Measurements from ENCODE around the gene GPC5.

The GPC5 gene

GRCh38 chr13:91930687-91931086 is 532.3 kb downstream of the GPC5 start:
- H3K4me2 ChIP-seq (ENCODE audit: low read length): no peak overlapping the region
- no peaks in the 10 kb centered on the region for H3F3A ChIP-seq (ENCODE audit: insufficient read depth, low read length)
- no peak overlapping the region for H3K4me3 ChIP-seq (ENCODE audit: low read depth, low read length, poor library complexity, severe bottlenecking)
- H3K27ac ChIP-seq (ENCODE audit: low read depth, low read length, poor library complexity, severe bottlenecking): no peak overlapping the region
- H3K79me2 ChIP-seq (ENCODE audit: insufficient read depth, low read length): no peaks in the 10 kb centered on the region
- H3K9me2 ChIP-seq (ENCODE audit: low read depth, low read length): no peaks in the 10 kb centered on the region
- TF ChIP-seq EZH2 (IDR thresholded peaks at IDR 0.05; ENCODE audit: borderline replicate concordance, low read length) (no peak), CTCF (IDR thresholded peaks at IDR 0.05; ENCODE audit: low read length) (no peak)
- 0 out of 2 replicates have a peak, but pooled peaks cover 2% of the 10 kb centered on the region for H4K20me1 ChIP-seq (ENCODE audit: insufficient read depth, low read length)
- H2AFZ ChIP-seq (ENCODE audit: low read length): no peak overlapping the region
- H3K36me3 ChIP-seq (ENCODE audit: insufficient read depth, low read length): no peaks in the 10 kb centered on the region
- H3K27me3 ChIP-seq (ENCODE audit: insufficient read depth, low read length): no peaks in the 10 kb centered on the region
- no peaks in the 10 kb centered on the region for H3K9me3 ChIP-seq (ENCODE audit: low read length)
- H3K4me1 ChIP-seq (ENCODE audit: insufficient read depth, low read length, severe bottlenecking): no peaks in the 10 kb centered on the region
- H3K9ac ChIP-seq (ENCODE audit: low read length): no peak overlapping the region

DNA sequence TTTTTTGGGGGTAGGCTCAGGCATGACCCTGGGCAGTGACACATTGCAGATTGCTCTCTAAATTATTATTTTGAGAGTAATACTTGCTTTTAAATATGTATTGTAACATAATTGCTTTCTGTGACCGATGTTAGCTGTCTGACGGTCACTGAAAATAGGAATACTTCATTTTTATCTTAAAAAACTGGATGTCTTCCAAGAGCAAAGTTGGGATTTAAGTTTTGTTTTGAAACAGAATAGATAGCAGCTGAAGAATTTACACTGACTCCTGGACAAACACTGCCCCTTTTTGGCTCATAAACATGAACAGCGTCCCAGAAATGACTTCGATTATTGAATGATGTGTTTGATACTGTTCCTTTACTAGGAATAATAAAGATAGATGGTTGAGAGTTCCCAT is 535.9 kb downstream of the GPC5 start:
- no peaks in the 10 kb centered on the region for H3F3A ChIP-seq (ENCODE audit: insufficient read depth, low read length)
- H3K27ac ChIP-seq (ENCODE audit: low read depth, low read length, poor library complexity, severe bottlenecking): no peak overlapping the region
- no peak overlapping the region for H3K4me3 ChIP-seq (ENCODE audit: low read depth, low read length, poor library complexity, severe bottlenecking)
- TF ChIP-seq CTCF (IDR thresholded peaks at IDR 0.05; ENCODE audit: low read length) (no peak), EZH2 (IDR thresholded peaks at IDR 0.05; ENCODE audit: borderline replicate concordance, low read length) (no peak)
- no peaks in the 10 kb centered on the region for H3K79me2 ChIP-seq (ENCODE audit: insufficient read depth, low read length)
- H3K9ac ChIP-seq (ENCODE audit: low read length): no peak overlapping the region
- H3K9me2 ChIP-seq (ENCODE audit: low read depth, low read length): no peaks in the 10 kb centered on the region
- no peaks in the 10 kb centered on the region for H3K36me3 ChIP-seq (ENCODE audit: insufficient read depth, low read length)
- H3K9me3 ChIP-seq (ENCODE audit: low read length): no peaks in the 10 kb centered on the region
- no peak overlapping the region for H2AFZ ChIP-seq (ENCODE audit: low read length)
- H3K4me2 ChIP-seq (ENCODE audit: low read length): no peak overlapping the region
- H3K27me3 ChIP-seq (ENCODE audit: insufficient read depth, low read length): no peaks in the 10 kb centered on the region
- H3K4me1 ChIP-seq (ENCODE audit: insufficient read depth, low read length, severe bottlenecking): no peaks in the 10 kb centered on the region
- H4K20me1 ChIP-seq (ENCODE audit: insufficient read depth, low read length): no peaks in the 10 kb centered on the region

- Histone ChIP-seq H3K36me3 (ENCODE audit: insufficient read depth, low read length) (no peaks in the 10 kb centered on the region), H3K4me3 (ENCODE audit: low read depth, low read length, poor library complexity, severe bottlenecking) (no peak overlapping the region), H3K9me2 (ENCODE audit: low read depth, low read length) (no peaks in the 10 kb centered on the region), H3K4me1 (ENCODE audit: insufficient read depth, low read length, severe bottlenecking) (no peaks in the 10 kb centered on the region), H3F3A (ENCODE audit: insufficient read depth, low read length) (no peaks in the 10 kb centered on the region), H3K9ac (ENCODE audit: low read length) (no peak overlapping the region), H3K9me3 (ENCODE audit: low read length) (no peaks in the 10 kb centered on the region), H3K27ac (ENCODE audit: low read depth, low read length, poor library complexity, severe bottlenecking) (no peak overlapping the region), H3K79me2 (ENCODE audit: insufficient read depth, low read length) (no peaks in the 10 kb centered on the region), H3K4me2 (ENCODE audit: low read length) (no peak overlapping the region), H4K20me1 (ENCODE audit: insufficient read depth, low read length) (no peaks in the 10 kb centered on the region), H3K27me3 (ENCODE audit: insufficient read depth, low read length) (no peaks in the 10 kb centered on the region), H2AFZ (ENCODE audit: low read length) (no peak overlapping the region)
- TF ChIP-seq EZH2 (IDR thresholded peaks at IDR 0.05; ENCODE audit: borderline replicate concordance, low read length) (no peak), CTCF (IDR thresholded peaks at IDR 0.05; ENCODE audit: low read length) (peak; percentile 68)
Measured at GRCh38 chr13:91946498-91947070, 548.2 kb downstream of the GPC5 start.

Data from OCI-LY1 (cell line).